HCT116 (cell line): Measurements from ENCODE around the gene SGCB. TPM values are rescaled to one million over a fixed set of nuclear protein-coding genes. Genes with fewer than 3 reads are reported as not detected.

Experiments used
- ATAC-seq: fragments of 200-7000 bp; cut with Tn5 transposase; 2 replicates; pipeline ENCODE4 v1.9.1; 2020; ENCODE audit warnings: mild to moderate bottlenecking, moderate library complexity
- BruUV-seq: library from RNA; stranded (reverse); fragments of 400-500 nt; replicated peaks from 2 replicates; lab custom pipeline; 2021; lab: Mats Ljungman, UMichigan
- CTCF ChIA-PET: fragments of 300-600 bp; sonication (Branson Sonifier 250); formaldehyde crosslinking; loops from one replicate; lab custom pipeline; 2021; ENCODE audit warnings: antibody characterized with exemption; lab: Charles Lee
- POLR2A ChIA-PET: fragments of 300-600, 350-600 bp; sonication (Branson Sonifier 250); formaldehyde crosslinking; loops from one replicate; lab custom pipeline; 2021; ENCODE audit warnings: antibody characterized with exemption; lab: Charles Lee
- RAD21 ChIA-PET, 2 experiments: fragments of 300-600 bp; sonication (Branson Sonifier 250); formaldehyde crosslinking; loops; one replicate each; lab custom pipeline; 2023; ENCODE audit warnings: low total read pairs in 2 of 2; ENCODE audit not compliant: uncharacterized antibody in 2 of 2, unreplicated experiment in 2 of 2, low non-redundant PET in 1 of 2; lab: Charles Lee
- DNase-seq: peaks from one replicate; pipeline ENCODE4 v3.0.0-alpha.2; 2010; ENCODE audit warnings: low read depth, low spot score
- H2AFZ ChIP-seq: fragments of 200-600 bp; shearing (Covaris generic), sonication (generic); 2 replicates; pipeline ENCODE4 v1.6.1; 2017; ENCODE audit warnings: low read depth, mixed run types, mixed read lengths, antibody characterized with exemption, low read length; ENCODE audit not compliant: poor library complexity, severe bottlenecking
- H3K27ac ChIP-seq: 2 replicates; pipeline ENCODE4 v1.5.1; 2012; ENCODE audit warnings: low read depth, low read length
- H3K27me3 ChIP-seq: fragments of 200-600 bp; sonication (generic); 2 replicates; pipeline ENCODE4 v1.6.1; 2016; ENCODE audit warnings: mixed run types, low read length, mixed read lengths; ENCODE audit not compliant: insufficient read depth
- H3K36me3 ChIP-seq, 2 experiments: fragments of 200-500 bp in 1 of 2; fragments of 200-600 bp in 1 of 2; sonication (Bioruptor generic) in 1 of 2; sonication (generic) in 1 of 2; 2 replicates each; pipeline versions ENCODE4 v1.5.1 to v1.6.1; 2014 to 2016; ENCODE audit warnings: low read length in 2 of 2, inconsistent platforms in 1 of 2, mixed read lengths in 1 of 2, mixed run types in 1 of 2; ENCODE audit not compliant: insufficient read depth in 2 of 2, control insufficient read depth in 1 of 2
- H3K4me1 ChIP-seq, 2 experiments: fragments of 200-600 bp in 1 of 2; sonication (generic) in 1 of 2; 2 replicates each; pipeline versions ENCODE4 v1.5.1 to v1.6.1; 2012 to 2017; ENCODE audit warnings: low read length in 2 of 2, inconsistent platforms in 1 of 2, mild to moderate bottlenecking in 1 of 2, mixed read lengths in 1 of 2, mixed run types in 1 of 2, moderate library complexity in 1 of 2; ENCODE audit not compliant: insufficient read depth in 2 of 2, control insufficient read depth in 1 of 2
- H3K4me2 ChIP-seq: fragments of 200-600 bp; sonication (generic); 2 replicates; pipeline ENCODE4 v1.6.1; 2017; ENCODE audit warnings: mixed run types, low read length, mixed read lengths
- H3K4me3 ChIP-seq, 2 experiments: fragments of 200-600 bp in 1 of 2; sonication (generic) in 1 of 2; replicated peaks in 1 of 2; 2 replicates each; pipeline ENCODE4 v1.5.1; 2011 to 2016; ENCODE audit warnings: low read length in 2 of 2, control low read depth in 1 of 2, low read depth in 1 of 2, mild to moderate bottlenecking in 1 of 2, mixed read lengths in 1 of 2, mixed run types in 1 of 2
- H3K79me2 ChIP-seq: fragments of 200-600 bp; sonication (generic); 2 replicates; pipeline ENCODE4 v1.6.1; 2017; ENCODE audit warnings: mild to moderate bottlenecking, mixed run types, low read length, moderate library complexity, mixed read lengths; ENCODE audit not compliant: insufficient read depth
- H3K9ac ChIP-seq: fragments of 200-600 bp; sonication (generic); 2 replicates; pipeline ENCODE4 v1.6.1; 2016; ENCODE audit warnings: low read length, mixed read lengths
- H3K9me2 ChIP-seq: fragments of 200-600 bp; sonication (generic), shearing (Covaris generic); 2 replicates; pipeline ENCODE4 v1.6.1; 2017; ENCODE audit warnings: mixed run types, mild to moderate bottlenecking, moderate library complexity; ENCODE audit not compliant: insufficient read depth
- H3K9me3 ChIP-seq, 2 experiments: fragments of 200-500 bp in 1 of 2; fragments of 200-600 bp in 1 of 2; sonication (Bioruptor generic) in 1 of 2; sonication (generic) in 1 of 2; 2 replicates each; pipeline ENCODE4 v1.6.1; 2014 to 2017; ENCODE audit warnings: low read length in 2 of 2, mixed read lengths in 2 of 2, inconsistent platforms in 1 of 2, low read depth in 1 of 2, mild to moderate bottlenecking in 1 of 2, mixed run types in 1 of 2, moderate library complexity in 1 of 2; ENCODE audit not compliant: control insufficient read depth in 1 of 2, insufficient read depth in 1 of 2
- H4K20me1 ChIP-seq: fragments of 200-600 bp; sonication (generic), shearing (Covaris generic); 2 replicates; pipeline ENCODE4 v1.6.1; 2017; ENCODE audit warnings: mixed run types, mild to moderate bottlenecking, moderate library complexity; ENCODE audit not compliant: insufficient read depth
- EZH2phosphoT487 ChIP-seq: fragments of 200-600 bp; IDR thresholded peaks from 2 replicates; pipeline ENCODE4 v1.6.1; 2018; ENCODE audit warnings: antibody characterized with exemption, borderline replicate concordance
- JUND ChIP-seq: IDR thresholded peaks from 2 replicates; pipeline ENCODE4 v1.6.1; 2012
- RAD21 ChIP-seq: IDR thresholded peaks from 2 replicates; pipeline ENCODE4 v1.6.1; 2012; ENCODE audit warnings: low read depth, mild to moderate bottlenecking
- SIN3A ChIP-seq: IDR thresholded peaks from 2 replicates; pipeline ENCODE4 v1.6.1; 2012; ENCODE audit warnings: low read depth
- ZFX ChIP-seq: fragments of 450-650 bp; IDR thresholded peaks from 2 replicates; pipeline ENCODE4 v1.6.1; 2017
- ZNF274 ChIP-seq: fragments of 200-500 bp; sonication (Bioruptor generic); IDR thresholded peaks from 2 replicates; pipeline ENCODE4 v1.6.1; 2014; ENCODE audit warnings: mild to moderate bottlenecking, low read depth, low read length, inconsistent platforms
- intact Hi-C: fragments of 100-400 bp; cut with micrococcal nuclease; formaldehyde crosslinking; loops from 2 replicates; pipeline ENCODE4 v1.10.0; 2022
- total RNA-seq: library from RNA; stranded (reverse); gene quantifications from one replicate; pipeline ENCODE4 v1.2.1, GENCODE V29; 2021; ENCODE audit not compliant: unreplicated experiment
- TF ChIP-seq, protein P1 (sequence below), 3 experiments: fragments of 200-600 bp in 1 of 3; sonication (generic) in 1 of 3; IDR thresholded peaks in 2 of 3; conservative IDR thresholded peaks in 1 of 3; 2 replicates each; pipeline ENCODE4 v1.5.1; 2012 to 2017; ENCODE audit warnings: low read depth in 2 of 3, low read length in 2 of 3, antibody characterized with exemption in 1 of 3, borderline replicate concordance in 1 of 3, control low read depth in 1 of 3, mild to moderate bottlenecking in 1 of 3, mixed read lengths in 1 of 3, mixed run types in 1 of 3, moderate library complexity in 1 of 3; ENCODE audit not compliant: insufficient read depth in 1 of 3
- TF ChIP-seq, protein P2 (sequence below): IDR thresholded peaks from 2 replicates; pipeline ENCODE4 v1.6.1; 2012; ENCODE audit warnings: low read depth
- TF ChIP-seq, protein P3 (sequence below): IDR thresholded peaks from 2 replicates; pipeline ENCODE4 v1.6.1; 2011; ENCODE audit warnings: mild to moderate bottlenecking, low read length, moderate library complexity; ENCODE audit not compliant: insufficient replicate concordance; ENCODE audit errors: extremely low read depth

Gene SGCB
- total RNA-seq, 1 experiment from 2014 or later = 18.3 TPM

- H3K79me2 ChIP-seq = no peaks in the 10 kb centered on the region
- H3K9me2 ChIP-seq = no peaks in the 10 kb centered on the region
- TF ChIP-seq SIN3A (no peak), ZNF274 (no peak), EZH2phosphoT487 (no peak), JUND (no peak), ZFX (no peak), RAD21 (no peak)
- TF ChIP-seq, protein P1, sequence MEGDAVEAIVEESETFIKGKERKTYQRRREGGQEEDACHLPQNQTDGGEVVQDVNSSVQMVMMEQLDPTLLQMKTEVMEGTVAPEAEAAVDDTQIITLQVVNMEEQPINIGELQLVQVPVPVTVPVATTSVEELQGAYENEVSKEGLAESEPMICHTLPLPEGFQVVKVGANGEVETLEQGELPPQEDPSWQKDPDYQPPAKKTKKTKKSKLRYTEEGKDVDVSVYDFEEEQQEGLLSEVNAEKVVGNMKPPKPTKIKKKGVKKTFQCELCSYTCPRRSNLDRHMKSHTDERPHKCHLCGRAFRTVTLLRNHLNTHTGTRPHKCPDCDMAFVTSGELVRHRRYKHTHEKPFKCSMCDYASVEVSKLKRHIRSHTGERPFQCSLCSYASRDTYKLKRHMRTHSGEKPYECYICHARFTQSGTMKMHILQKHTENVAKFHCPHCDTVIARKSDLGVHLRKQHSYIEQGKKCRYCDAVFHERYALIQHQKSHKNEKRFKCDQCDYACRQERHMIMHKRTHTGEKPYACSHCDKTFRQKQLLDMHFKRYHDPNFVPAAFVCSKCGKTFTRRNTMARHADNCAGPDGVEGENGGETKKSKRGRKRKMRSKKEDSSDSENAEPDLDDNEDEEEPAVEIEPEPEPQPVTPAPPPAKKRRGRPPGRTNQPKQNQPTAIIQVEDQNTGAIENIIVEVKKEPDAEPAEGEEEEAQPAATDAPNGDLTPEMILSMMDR (IDR thresholded peaks at IDR 0.05 in 2 of 3, conservative IDR thresholded peaks at IDR 0.05 in 1 of 3; ENCODE audit: borderline replicate concordance in 1 of 3, insufficient read depth in 1 of 3, low read depth in 2 of 3, low read length in 2 of 3) = no peak
- TF ChIP-seq, protein P2, sequence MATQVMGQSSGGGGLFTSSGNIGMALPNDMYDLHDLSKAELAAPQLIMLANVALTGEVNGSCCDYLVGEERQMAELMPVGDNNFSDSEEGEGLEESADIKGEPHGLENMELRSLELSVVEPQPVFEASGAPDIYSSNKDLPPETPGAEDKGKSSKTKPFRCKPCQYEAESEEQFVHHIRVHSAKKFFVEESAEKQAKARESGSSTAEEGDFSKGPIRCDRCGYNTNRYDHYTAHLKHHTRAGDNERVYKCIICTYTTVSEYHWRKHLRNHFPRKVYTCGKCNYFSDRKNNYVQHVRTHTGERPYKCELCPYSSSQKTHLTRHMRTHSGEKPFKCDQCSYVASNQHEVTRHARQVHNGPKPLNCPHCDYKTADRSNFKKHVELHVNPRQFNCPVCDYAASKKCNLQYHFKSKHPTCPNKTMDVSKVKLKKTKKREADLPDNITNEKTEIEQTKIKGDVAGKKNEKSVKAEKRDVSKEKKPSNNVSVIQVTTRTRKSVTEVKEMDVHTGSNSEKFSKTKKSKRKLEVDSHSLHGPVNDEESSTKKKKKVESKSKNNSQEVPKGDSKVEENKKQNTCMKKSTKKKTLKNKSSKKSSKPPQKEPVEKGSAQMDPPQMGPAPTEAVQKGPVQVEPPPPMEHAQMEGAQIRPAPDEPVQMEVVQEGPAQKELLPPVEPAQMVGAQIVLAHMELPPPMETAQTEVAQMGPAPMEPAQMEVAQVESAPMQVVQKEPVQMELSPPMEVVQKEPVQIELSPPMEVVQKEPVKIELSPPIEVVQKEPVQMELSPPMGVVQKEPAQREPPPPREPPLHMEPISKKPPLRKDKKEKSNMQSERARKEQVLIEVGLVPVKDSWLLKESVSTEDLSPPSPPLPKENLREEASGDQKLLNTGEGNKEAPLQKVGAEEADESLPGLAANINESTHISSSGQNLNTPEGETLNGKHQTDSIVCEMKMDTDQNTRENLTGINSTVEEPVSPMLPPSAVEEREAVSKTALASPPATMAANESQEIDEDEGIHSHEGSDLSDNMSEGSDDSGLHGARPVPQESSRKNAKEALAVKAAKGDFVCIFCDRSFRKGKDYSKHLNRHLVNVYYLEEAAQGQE = no peak
- TF ChIP-seq, protein P3, sequence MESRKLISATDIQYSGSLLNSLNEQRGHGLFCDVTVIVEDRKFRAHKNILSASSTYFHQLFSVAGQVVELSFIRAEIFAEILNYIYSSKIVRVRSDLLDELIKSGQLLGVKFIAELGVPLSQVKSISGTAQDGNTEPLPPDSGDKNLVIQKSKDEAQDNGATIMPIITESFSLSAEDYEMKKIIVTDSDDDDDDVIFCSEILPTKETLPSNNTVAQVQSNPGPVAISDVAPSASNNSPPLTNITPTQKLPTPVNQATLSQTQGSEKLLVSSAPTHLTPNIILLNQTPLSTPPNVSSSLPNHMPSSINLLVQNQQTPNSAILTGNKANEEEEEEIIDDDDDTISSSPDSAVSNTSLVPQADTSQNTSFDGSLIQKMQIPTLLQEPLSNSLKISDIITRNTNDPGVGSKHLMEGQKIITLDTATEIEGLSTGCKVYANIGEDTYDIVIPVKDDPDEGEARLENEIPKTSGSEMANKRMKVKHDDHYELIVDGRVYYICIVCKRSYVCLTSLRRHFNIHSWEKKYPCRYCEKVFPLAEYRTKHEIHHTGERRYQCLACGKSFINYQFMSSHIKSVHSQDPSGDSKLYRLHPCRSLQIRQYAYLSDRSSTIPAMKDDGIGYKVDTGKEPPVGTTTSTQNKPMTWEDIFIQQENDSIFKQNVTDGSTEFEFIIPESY = no peak
- BruUV-seq = no TSS peak
- no peak overlapping the region for H3K4me3 ChIP-seq
- RAD21 ChIA-PET = no interaction called here
- POLR2A ChIA-PET = no interaction called here
- H3K27ac ChIP-seq = no peak overlapping the region
- ATAC-seq = no peak
- H2AFZ ChIP-seq = no peak overlapping the region
- H3K9ac ChIP-seq = no peak overlapping the region
- no peaks in the 10 kb centered on the region for H3K36me3 ChIP-seq
- DNase-seq = no peak
- peaks cover 15% of the 10 kb centered on the region for H3K27me3 ChIP-seq
- H4K20me1 ChIP-seq = no peaks in the 10 kb centered on the region
- no peaks in the 10 kb centered on the region; a peak in 1 of 4 replicates for H3K4me1 ChIP-seq
- intact Hi-C loops = no loop called here
- CTCF ChIA-PET = no interaction called here
- H3K9me3 ChIP-seq = no peaks in the 10 kb centered on the region
- H3K4me2 ChIP-seq = no peak overlapping the region
These were observed 14.3 kb upstream of the SGCB start for GRCh38 chr4:52052475-52052780.
